Stimulated activated CD8-positive, alpha-beta memory T cell treated with anti-CD3 and anti-CD28 coated beads, Interleukin-15, amount 100 ng/mL, for 4 hours (primary cell): ENCODE data around the gene SLC43A2.
"Not testable (repeated sequence)": the region's sequence is repeated elsewhere in the genome, so short reads cannot be mapped to it uniquely, and the experiment has no call there.

Source experiments
- DNase-seq, 2 donors: peaks; one replicate each; pipeline ENCODE4 v3.0.0-alpha.2; 2020; ENCODE audit warnings: low read depth in 2 of 2

SLC43A2 gene

GRCh38 chr17:1627982-1628855 lies at the start of gene SLC43A2:
SLC43A2 (minus strand) TSS chr17:1628834; CDS start chr17:1627874, 960 bp downstream.
- DNase-seq: peak; percentile 37 to 57

DNA sequence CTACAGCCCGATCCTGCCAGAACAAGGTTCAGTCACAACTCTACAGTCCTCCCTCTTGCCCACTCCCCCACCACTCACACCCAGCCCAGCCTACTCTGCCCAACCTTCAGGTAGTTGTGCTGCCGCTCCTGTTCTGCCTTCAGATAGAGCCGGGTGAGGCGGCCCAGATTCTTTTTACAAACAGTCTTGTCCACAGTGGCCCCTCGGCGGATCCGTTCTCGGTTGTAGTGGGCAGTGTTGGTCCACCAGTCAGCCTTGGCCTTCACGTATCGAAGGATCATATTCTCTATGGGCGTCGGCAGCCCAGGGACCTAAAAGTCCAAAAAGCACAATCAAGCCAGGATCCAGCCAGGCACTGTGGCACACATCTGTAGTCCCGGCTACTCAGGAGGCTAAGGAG lies 47.8 kb upstream of the SLC43A2 start:
- no peak for DNase-seq

- no peak for DNase-seq
Observed at GRCh38 chr17:1673041-1673785, 44.6 kb upstream of the SLC43A2 start.

- DNase-seq: not testable (repeated sequence)
Observed at GRCh38 chr17:1663934-1664333, 35.3 kb upstream of the SLC43A2 start.

- no peak for DNase-seq
Observed at GRCh38 chr17:1661045-1661444, 32.4 kb upstream of the SLC43A2 start.

- no peak for DNase-seq
Observed at GRCh38 chr17:1658100-1658499, 29.5 kb upstream of the SLC43A2 start.

DNA sequence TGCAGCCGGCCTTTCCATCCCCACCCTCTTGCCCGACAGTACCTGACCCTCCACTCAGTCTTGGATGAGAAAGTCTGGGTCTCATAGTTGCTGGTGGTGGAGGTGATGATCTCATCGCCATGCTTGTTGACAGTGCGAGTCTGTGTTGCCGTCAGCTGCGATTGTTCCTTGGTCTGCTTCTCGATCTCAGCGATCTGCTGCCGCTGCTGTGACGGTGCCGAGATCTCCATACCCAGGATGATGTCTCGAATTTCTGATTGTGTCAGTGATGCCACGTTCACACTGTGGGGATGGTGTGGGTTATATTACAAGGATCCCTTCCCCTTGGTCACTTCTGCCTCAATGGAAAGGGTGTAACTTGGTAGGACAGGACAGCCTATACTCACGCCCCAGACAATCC lies 25.1 kb upstream of the SLC43A2 start:
- DNase-seq: no peak

DNA sequence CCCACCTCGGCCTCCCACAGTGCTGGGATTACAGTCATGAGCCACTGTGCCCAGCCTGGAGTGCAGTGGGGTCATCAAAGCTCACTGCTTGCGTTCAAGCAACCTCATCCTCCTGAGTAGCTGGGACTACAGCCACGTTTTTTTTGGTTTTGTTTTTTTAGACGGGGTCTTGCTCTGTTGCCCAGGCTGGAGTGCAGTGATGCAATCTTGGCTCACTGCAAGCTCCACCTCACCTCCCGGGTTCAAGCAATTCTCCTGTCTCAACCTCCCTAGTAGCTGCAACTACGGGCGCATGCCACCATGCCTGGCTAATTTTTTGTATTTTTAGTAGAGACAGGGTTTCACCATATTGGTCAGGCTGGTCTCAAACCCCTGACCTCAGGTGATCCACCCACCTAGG lies 24.2 kb upstream of the SLC43A2 start:
- DNase-seq: not testable (repeated sequence)

- no peak for DNase-seq
Observed at GRCh38 chr17:1651559-1651844, 22.9 kb upstream of the SLC43A2 start.

GRCh38 chr17:1650731-1651558 lies 22.3 kb upstream of the SLC43A2 start:
- no peak for DNase-seq

GRCh38 chr17:1649844-1650501 lies 21.3 kb upstream of the SLC43A2 start, which contains the start of gene RILP:
RILP (minus strand) TSS chr17:1649866; CDS start chr17:1649804, 62 bp downstream.
- DNase-seq: no peak

DNA sequence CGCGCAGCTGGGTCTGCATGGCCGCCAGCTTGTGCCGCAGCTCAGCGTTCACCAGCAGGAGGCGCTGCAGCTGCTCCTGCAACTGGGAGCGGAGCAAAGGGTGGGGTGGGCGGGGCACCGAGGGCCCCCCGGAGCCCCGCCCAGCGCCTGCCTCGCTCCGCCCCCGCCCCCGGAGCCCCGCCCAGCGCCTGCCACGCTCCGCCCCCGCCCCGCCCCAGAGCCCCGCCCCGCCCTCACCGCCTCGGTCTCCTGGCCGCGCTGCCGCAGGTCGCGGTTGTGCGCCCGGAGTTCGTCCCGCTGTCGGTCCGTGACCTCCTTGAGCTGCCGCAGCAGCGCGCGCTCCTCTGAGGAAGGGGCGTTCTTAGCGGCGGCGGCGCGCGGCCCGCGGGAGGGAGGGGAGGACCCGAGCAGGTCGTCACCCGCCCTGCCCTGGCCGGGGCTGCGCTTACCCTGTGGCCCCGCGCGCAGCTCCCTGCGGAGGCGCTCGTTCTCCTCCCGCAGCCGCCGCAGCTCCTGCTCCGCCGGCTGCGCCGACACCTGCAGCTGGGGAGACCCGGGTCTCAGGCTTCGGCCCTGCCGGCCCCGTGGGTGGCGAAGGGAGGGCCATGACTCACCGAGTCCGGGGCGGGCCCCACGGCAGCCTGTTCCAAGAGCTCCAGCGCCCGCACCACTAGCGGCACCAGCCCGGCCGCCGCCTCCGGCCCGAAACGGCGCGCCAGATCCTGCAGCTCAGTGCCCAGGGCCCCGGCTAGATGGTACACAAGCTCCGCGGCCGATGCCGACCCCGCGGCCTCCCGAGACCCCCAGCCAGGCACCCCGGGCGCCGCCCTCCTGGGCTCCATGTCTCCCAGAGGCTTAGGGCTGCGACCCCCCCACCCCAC lies 20.6 kb upstream of the SLC43A2 start:
- peak; percentile 82 to 84 for DNase-seq

DNA sequence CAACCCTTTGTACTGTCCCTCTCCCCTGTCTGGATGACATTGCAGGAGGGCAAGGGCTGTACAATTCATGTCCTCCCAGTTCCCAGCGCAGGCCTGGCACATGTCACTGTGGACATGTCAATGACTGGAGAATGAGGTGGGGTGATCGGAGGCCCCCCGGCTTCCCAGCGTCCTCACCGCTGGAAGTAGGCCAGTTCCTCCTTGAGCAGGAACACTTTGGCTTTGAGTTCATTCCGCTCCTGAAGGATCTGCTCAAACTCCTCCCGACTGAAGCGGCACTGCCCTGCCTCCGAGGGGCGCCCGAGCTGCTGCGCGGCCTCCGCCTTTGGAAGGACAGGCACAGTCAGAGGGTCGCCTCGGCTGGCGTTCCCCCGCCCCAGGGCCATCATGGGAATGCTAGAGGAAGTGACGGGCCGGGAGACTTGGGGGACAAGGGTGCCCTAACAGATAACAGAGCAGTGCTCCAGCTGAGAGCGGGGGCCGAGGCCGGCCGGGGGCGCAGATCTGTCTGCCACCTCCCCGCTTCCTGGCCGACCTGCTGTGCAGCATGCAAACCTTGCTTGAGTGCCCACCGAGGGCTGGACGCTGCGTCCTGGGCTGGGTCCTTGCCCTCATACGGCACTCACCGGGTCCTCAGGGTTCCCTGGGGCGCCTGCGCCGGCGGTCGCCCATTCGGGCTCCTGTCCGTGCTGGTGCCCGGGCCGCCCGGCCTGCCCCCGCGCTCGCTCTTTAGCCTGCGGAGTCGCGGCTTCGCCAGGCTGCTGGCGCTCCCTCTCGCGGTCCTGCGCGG lies 19.7 kb upstream of the SLC43A2 start:
- DNase-seq: no peak

- no peak for DNase-seq
Observed at GRCh38 chr17:1647802-1648171, 19.2 kb upstream of the SLC43A2 start.

DNA sequence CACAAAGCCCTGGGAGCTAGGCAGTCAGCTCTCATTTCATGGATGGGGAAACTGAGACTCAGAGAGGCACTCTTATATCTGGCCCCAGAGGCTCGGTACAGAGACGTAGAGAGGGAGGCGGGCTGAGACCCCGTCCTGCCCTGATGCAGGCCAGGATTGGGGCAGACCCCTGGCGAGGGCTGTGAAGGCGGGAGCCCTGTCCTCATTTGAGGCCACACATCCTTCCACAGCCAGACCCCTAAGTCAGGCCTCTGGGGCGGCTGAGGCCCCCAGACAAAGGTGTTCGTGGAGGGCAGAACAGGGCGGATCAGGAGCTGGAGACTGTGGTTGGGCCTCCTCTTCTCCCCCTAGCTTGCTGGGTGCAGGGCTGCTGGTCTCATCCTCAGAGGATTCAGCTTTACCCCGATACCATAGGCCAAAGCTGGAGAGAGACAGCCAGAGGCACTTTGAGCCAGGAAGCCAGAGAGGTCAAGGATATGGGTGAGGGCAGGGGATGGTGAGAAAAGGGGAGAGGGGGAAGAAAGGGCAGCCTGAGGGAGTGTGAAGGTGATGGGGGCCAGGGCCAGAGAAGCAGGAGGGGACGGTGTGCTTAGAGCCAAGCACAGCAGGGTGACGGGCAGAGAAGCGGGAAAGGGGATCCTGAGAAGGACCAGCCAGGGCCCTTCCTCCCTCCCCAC lies 17.7 kb upstream of the SLC43A2 start:
- no peak for DNase-seq

DNA sequence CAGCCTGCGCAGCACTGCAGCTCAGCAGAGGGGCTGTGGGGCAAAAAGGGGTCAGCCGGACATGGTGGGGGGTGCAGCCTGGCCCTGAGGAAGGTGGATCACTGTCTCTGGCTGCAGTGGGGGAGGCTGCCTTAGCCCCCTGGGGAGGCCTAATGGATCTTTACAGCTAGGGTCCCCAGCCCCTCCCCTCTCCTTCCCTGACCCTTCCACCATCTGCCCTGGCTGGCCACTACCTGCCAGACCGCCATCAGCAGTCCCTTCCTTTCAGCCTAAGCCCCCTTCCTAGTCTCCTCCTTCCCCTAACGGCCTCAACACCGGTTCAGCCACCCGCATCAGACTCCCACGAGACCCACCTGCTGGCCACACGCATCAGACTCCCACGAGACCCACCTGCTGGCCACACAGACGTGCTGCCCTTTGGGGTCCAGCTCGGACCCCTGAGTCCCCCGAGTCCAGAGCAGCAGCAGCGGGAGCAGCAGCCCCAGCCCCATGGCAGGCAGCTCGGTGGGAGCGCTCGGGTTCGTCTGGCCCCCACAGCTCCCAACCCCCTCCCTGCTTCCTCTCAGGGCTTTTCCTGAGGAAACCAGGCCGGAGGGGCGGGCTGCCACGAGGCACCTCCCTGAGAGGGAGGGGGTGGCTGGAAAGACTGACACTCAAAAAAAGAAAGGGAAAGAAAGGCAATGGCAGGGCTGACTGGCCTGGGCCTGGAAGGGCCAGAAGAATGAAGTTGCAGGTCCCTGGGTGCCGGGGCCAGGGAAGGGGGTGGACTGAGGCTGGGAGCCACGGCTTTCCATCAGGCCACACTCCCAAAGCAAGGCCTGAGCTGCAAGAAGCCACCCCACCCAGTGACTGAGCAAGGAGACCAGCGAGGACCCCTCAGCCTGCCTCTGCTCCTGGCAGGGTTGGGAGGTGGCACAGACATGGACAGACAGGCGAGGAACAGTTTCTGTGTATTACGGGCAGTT lies 16.9 kb upstream of the SLC43A2 start, which contains the start of gene SCARF1:
Gene SCARF1 (minus strand): TSS at position 526 of the 965 bp plus-strand sequence. CDS start 35 bp downstream, at position 491.
- no peak for DNase-seq

- DNase-seq: no peak
Observed at GRCh38 chr17:1644493-1645206, 16.0 kb upstream of the SLC43A2 start.
